Measurements from ENCODE around the gene GALP.
"Not testable (repeated sequence)": the region's sequence is repeated elsewhere in the genome, so short reads cannot be mapped to it uniquely, and the experiment has no call there.

GALP gene

DNA sequence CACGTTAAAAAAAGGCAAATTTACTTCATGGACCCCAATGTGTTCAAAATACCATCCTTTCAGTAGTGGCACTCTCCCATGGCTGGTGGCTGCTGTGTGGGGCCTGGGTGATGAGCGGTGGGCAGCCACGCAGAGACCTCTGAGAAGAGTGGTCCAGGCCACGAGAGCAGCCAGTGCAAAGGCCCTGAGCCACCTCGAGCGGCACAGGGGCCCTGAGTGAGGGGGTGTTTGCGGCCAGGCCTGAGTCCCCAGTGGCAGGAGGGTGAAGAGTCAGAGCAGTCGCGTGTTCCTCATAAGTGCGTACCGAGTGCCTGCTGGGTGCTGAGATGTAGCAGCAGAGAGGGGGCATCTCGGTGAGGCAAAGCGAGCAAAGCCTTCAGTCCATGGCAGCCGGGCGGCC is 27.7 kb upstream of the GALP start:
- no peaks in the 10 kb centered on the region for H3K9me3 ChIP-seq (ENCODE audit: control insufficient read depth in 2 of 2, low read length in 2 of 2)
- peaks cover 5% of the 10 kb centered on the region for H3K4me1 ChIP-seq (ENCODE audit: control insufficient read depth, insufficient read depth, low read length)
- no peak overlapping the region for H3K4me3 ChIP-seq (ENCODE audit: low read length in 2 of 2)
- no peak overlapping the region for H3K9ac ChIP-seq (ENCODE audit: low read length in 2 of 2)
- no peak overlapping the region for H3K27ac ChIP-seq (ENCODE audit: low read length)
- H3K27me3 ChIP-seq (ENCODE audit: control insufficient read depth in 1 of 2, insufficient read depth in 2 of 2, low read length in 2 of 2), result no peaks in the 10 kb centered on the region
- peaks cover 0 to 19% of the 10 kb centered on the region in 2 donors for H3K36me3 ChIP-seq (ENCODE audit: control insufficient read depth in 2 of 2, insufficient read depth in 2 of 2, low read length in 2 of 2)

DNA sequence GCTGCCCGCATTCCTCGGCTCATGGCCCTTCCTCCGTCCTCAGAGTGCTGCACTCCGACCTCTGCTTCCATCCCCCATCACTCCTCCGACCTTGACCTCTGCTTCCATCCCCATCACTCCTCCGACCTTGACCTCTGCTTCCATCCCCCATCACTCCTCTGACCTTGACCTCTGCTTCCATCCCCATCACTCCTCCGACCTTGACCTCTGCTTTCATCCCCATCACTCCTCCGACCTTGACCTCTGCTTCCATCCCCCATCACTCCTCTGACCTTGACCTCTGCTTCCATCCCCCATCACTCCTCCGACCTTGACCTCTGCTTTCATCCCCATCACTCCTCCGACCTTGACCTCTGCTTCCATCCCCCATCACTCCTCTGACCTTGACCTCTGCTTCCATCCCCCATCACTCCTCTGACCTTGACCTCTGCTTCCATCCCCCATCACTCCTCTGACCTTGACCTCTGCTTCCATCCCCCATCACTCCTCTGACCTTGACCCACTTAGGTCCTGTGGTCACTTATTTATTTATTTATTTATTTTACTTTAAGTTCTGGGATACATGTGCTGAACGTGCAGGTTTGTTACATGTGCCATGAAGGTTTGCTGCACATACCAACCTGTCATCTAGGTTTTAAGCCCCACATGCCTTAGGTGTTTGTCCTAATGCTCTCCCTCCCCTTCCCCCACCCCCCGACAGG is 26.7 kb upstream of the GALP start:
- H3K36me3 ChIP-seq (ENCODE audit: control insufficient read depth in 2 of 2, insufficient read depth in 2 of 2, low read length in 2 of 2), result peaks cover 0 to 19% of the 10 kb centered on the region in 2 donors
- H3K4me1 ChIP-seq (ENCODE audit: control insufficient read depth, insufficient read depth, low read length); H3K9ac ChIP-seq (ENCODE audit: low read length in 2 of 2); H3K27ac ChIP-seq (ENCODE audit: low read length); H3K27me3 ChIP-seq (ENCODE audit: control insufficient read depth in 1 of 2, insufficient read depth in 2 of 2, low read length in 2 of 2); H3K9me3 ChIP-seq (ENCODE audit: control insufficient read depth in 2 of 2, low read length in 2 of 2); H3K4me3 ChIP-seq (ENCODE audit: low read length in 2 of 2): not testable (repeated sequence)

DNA sequence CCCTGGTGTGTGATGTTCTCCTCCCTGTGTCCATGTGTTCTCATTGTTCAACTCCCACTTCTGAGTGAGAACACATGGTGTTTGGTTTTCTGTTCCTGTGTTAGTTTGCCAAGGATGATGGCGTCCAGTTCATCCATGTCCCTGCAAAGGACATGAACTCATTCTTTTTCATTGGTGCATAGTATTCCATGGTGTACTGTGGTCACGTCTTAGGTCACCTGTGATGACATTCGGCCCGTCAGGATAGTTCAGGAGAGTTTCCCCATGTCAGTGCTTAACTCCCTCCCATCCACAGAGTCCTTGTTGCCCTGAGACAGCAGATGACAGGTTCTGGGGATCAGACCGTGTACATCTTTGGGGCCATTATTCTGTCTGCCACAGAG is 26.2 kb upstream of the GALP start:
- Histone ChIP-seq H3K9ac (ENCODE audit: low read length in 2 of 2) (no peak overlapping the region), H3K4me1 (ENCODE audit: control insufficient read depth, insufficient read depth, low read length) (peaks cover 2% of the 10 kb centered on the region), H3K4me3 (ENCODE audit: low read length in 2 of 2) (no peak overlapping the region), H3K27me3 (ENCODE audit: control insufficient read depth in 1 of 2, insufficient read depth in 2 of 2, low read length in 2 of 2) (no peaks in the 10 kb centered on the region), H3K27ac (ENCODE audit: low read length) (no peak overlapping the region), H3K36me3 (ENCODE audit: control insufficient read depth in 2 of 2, insufficient read depth in 2 of 2, low read length in 2 of 2) (peaks cover 0 to 21% of the 10 kb centered on the region in 2 donors), H3K9me3 (ENCODE audit: control insufficient read depth in 2 of 2, low read length in 2 of 2) (no peaks in the 10 kb centered on the region)

DNA sequence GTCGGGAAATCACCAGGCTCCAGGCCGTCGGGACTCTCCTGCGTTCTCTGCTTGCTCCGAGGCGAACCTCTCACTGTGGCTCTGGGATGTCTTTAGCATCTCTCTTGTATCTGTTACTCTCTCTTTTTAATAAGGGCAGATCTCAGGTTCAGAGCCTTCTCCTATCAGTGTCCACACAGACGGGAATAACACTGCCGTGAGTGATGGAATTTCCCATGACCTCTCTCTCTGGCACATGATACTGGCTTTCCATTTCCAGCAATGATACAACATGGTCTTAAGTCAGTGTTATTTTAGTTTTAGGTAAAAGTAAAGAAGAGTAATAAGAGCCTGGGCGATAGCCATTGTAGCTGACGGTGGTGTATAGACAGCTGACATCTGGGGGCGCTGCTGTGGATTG is 25.4 kb upstream of the GALP start:
- H3K36me3 ChIP-seq (ENCODE audit: control insufficient read depth in 2 of 2, insufficient read depth in 2 of 2, low read length in 2 of 2), result peaks cover 0 to 27% of the 10 kb centered on the region in 2 donors
- no peaks in the 10 kb centered on the region for H3K27me3 ChIP-seq (ENCODE audit: control insufficient read depth in 1 of 2, insufficient read depth in 2 of 2, low read length in 2 of 2)
- H3K27ac ChIP-seq (ENCODE audit: low read length), result no peak overlapping the region
- peaks cover 2% of the 10 kb centered on the region for H3K4me1 ChIP-seq (ENCODE audit: control insufficient read depth, insufficient read depth, low read length)
- H3K9me3 ChIP-seq (ENCODE audit: control insufficient read depth in 2 of 2, low read length in 2 of 2), result no peaks in the 10 kb centered on the region
- no peak overlapping the region for H3K4me3 ChIP-seq (ENCODE audit: low read length in 2 of 2)
- H3K9ac ChIP-seq (ENCODE audit: low read length in 2 of 2), result no peak overlapping the region

DNA sequence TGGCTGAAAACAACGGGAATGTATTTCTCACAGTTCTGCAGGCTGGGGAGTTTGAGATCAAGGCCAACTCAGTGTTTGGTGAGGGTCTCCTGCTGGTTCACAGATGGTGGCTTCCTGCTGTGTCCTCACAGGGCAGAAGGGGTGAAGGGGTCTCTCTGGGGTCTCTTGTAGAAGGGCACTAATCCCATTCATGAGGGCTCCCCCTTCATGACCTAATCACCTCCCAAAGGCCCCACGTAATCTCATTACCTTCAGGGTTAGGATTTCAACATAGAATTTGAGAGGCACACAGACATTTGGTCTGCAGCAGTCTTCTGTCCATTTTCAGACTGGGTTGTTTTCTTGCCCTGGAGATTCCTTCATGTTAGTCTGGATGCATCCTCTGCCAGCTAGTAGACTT is 23.2 kb upstream of the GALP start:
- peaks cover 2% of the 10 kb centered on the region for H3K4me1 ChIP-seq (ENCODE audit: control insufficient read depth, insufficient read depth, low read length)
- H3K27ac ChIP-seq (ENCODE audit: low read length), result no peak overlapping the region

DNA sequence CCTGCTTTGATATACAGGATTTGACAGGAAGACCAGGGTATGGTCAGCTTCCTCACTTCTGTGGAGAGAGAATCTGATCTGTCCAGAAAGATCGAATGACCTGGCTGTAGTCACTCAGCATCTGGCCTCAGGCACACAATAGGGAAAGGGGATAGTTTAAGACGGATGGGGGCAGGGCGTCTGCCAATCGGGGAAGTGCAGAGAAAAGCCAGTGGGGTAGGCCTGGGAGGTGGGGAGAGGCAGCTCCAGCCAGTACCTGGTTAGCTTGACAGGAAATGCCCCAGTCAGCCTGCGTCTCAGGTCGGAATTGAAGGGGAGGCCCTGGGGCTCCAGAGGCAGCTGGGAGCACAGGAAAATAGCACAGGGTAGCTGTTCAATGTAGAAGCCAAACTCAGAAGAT is 22.3 kb upstream of the GALP start:
- no peak overlapping the region for H3K4me3 ChIP-seq (ENCODE audit: low read length in 2 of 2)
- peaks cover 2% of the 10 kb centered on the region for H3K4me1 ChIP-seq (ENCODE audit: control insufficient read depth, insufficient read depth, low read length)
- no peaks in the 10 kb centered on the region for H3K27me3 ChIP-seq (ENCODE audit: control insufficient read depth in 1 of 2, insufficient read depth in 2 of 2, low read length in 2 of 2)
- H3K27ac ChIP-seq (ENCODE audit: low read length), result no peak overlapping the region
- no peaks in the 10 kb centered on the region for H3K9me3 ChIP-seq (ENCODE audit: control insufficient read depth in 2 of 2, low read length in 2 of 2)
- H3K36me3 ChIP-seq (ENCODE audit: control insufficient read depth in 2 of 2, insufficient read depth in 2 of 2, low read length in 2 of 2), result peaks cover 5 to 28% of the 10 kb centered on the region in 2 donors
- no peak overlapping the region for H3K9ac ChIP-seq (ENCODE audit: low read length in 2 of 2)

More for the DNA sequence above, 23.2 kb upstream of the GALP start:
- no peaks in the 10 kb centered on the region for H3K9me3 ChIP-seq (ENCODE audit: control insufficient read depth in 2 of 2, low read length in 2 of 2)
- no peaks in the 10 kb centered on the region for H3K27me3 ChIP-seq (ENCODE audit: control insufficient read depth in 1 of 2, insufficient read depth in 2 of 2, low read length in 2 of 2)
- H3K36me3 ChIP-seq (ENCODE audit: control insufficient read depth in 2 of 2, insufficient read depth in 2 of 2, low read length in 2 of 2), result peaks cover 5 to 32% of the 10 kb centered on the region in 2 donors
- H3K4me3 ChIP-seq (ENCODE audit: low read length in 2 of 2), result no peak overlapping the region
- H3K9ac ChIP-seq (ENCODE audit: low read length in 2 of 2), result no peak overlapping the region

DNA sequence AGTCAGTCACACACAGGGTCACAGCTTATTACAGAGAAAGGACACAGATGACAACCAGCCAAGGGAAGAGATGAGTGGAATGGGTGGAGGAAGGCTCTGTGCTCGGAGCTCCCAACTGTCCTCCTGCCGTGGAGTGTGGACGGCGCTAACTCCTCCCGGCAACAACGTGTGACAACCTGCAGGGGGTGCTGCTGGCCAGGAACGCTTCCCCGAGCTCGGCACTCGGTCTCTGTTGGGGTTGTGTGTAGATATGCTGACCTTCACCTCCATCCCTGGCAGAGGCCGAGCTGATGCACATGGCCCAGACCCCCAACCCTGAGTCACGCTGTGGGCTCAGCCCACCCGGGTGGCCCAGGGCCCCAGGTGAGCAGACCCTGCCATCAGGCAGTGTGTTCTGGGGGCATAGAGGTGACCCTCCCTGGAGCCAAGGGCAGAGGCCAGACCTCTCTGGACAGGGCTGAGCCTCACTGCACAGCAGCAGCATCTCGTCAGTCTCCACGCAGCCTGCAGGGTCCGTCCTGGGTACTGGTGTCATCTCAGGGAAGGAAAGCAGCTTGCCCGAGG is 20.6 kb upstream of the GALP start:
- H3K9me3 ChIP-seq (ENCODE audit: control insufficient read depth in 2 of 2, low read length in 2 of 2), result no peaks in the 10 kb centered on the region
- no peak overlapping the region for H3K9ac ChIP-seq (ENCODE audit: low read length in 2 of 2)
- no peaks in the 10 kb centered on the region for H3K27me3 ChIP-seq (ENCODE audit: control insufficient read depth in 1 of 2, insufficient read depth in 2 of 2, low read length in 2 of 2)
- H3K27ac ChIP-seq (ENCODE audit: low read length), result no peak overlapping the region
- peaks cover 2% of the 10 kb centered on the region for H3K4me1 ChIP-seq (ENCODE audit: control insufficient read depth, insufficient read depth, low read length)
- peaks cover 13 to 30% of the 10 kb centered on the region in 2 donors for H3K36me3 ChIP-seq (ENCODE audit: control insufficient read depth in 2 of 2, insufficient read depth in 2 of 2, low read length in 2 of 2)
- no peak overlapping the region for H3K4me3 ChIP-seq (ENCODE audit: low read length in 2 of 2)

DNA sequence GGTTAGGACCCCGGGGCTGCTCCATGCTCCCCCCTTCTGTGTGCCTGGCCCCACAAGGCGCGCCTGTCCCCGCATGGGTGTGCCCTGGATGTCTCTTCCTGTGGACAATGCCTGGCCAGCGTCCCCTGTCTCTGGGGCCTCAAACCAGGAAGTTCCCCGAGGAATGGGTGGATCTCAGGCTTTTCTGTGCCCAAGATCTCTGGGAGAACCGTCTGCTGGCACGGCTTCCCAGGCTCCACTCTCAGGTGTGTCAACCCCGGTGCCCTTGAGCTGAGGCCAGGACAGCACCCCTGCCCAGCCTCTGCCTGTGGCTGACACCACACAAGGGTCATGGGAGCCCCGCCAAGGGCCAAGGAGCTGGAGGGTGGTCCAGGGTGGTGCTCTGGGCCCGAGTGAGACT is 19.0 kb upstream of the GALP start:
- H3K27me3 ChIP-seq (ENCODE audit: control insufficient read depth in 1 of 2, insufficient read depth in 2 of 2, low read length in 2 of 2), result no peaks in the 10 kb centered on the region
- no peaks in the 10 kb centered on the region for H3K9me3 ChIP-seq (ENCODE audit: control insufficient read depth in 2 of 2, low read length in 2 of 2)
- H3K9ac ChIP-seq (ENCODE audit: low read length in 2 of 2), result no peak overlapping the region
- no peak overlapping the region for H3K27ac ChIP-seq (ENCODE audit: low read length)
- H3K4me1 ChIP-seq (ENCODE audit: control insufficient read depth, insufficient read depth, low read length), result peaks cover 2% of the 10 kb centered on the region
- H3K4me3 ChIP-seq (ENCODE audit: low read length in 2 of 2), result no peak overlapping the region
- peaks cover 13 to 30% of the 10 kb centered on the region in 2 donors for H3K36me3 ChIP-seq (ENCODE audit: control insufficient read depth in 2 of 2, insufficient read depth in 2 of 2, low read length in 2 of 2)

DNA sequence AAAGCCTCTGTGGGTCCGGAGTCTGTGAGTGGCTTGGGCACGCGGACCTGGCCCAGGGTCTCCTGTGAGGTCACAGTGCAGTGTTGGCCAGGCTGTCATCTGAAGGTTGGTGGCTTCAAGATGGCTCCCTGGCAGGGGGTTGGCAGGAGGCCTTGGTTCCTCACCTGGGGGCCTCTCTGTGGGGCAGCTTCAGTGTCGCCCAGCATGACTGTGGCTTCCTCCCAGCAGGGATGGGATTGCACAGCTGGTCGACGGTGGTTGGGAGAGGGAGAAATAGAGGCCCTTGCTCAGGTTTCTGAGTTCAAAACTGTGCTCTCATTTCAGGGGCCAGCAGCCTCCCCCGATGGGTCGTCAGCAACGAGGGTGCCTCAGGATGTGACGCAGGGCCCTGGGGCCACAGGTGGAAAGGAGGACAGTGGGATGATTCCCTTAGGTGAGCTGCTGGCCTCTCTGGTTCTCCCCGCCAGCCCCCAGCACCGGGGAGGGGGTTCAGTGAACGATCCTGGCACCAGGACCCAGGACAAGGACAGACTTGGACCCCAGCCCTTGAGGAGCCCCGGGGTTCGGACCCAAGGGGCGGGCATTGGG is 17.5 kb upstream of the GALP start:
- H3K36me3 ChIP-seq (ENCODE audit: control insufficient read depth in 2 of 2, insufficient read depth in 2 of 2, low read length in 2 of 2), result peaks cover 13 to 31% of the 10 kb centered on the region in 2 donors
- no peak overlapping the region for H3K4me3 ChIP-seq (ENCODE audit: low read length in 2 of 2)
- no peaks in the 10 kb centered on the region for H3K4me1 ChIP-seq (ENCODE audit: control insufficient read depth, insufficient read depth, low read length)
- no peaks in the 10 kb centered on the region for H3K9me3 ChIP-seq (ENCODE audit: control insufficient read depth in 2 of 2, low read length in 2 of 2)
- no peaks in the 10 kb centered on the region for H3K27me3 ChIP-seq (ENCODE audit: control insufficient read depth in 1 of 2, insufficient read depth in 2 of 2, low read length in 2 of 2)
- no peak overlapping the region for H3K27ac ChIP-seq (ENCODE audit: low read length)
- H3K9ac ChIP-seq (ENCODE audit: low read length in 2 of 2), result no peak overlapping the region

DNA sequence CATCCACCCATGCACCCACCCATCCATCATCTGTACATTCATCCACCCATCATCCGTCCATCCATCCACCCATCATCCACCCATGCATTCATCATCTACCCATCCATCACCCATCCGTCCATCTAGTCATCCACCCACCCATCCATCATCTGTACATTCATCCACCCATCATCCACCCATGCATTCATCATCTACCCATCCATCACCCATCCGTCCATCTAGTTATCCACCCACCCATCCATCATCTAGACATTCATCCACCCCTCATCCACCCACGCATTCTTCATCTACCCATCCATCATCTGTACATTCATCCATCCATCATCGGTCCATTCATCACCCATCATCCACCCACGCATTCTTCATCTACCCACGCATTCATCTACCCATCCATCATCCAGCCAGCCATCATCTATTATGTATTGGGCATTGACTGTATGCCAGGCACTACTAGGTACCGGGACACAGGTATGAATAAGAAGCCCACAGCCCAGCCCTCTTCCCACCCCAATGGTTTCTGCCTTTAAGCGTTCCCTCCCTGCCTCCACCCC is 16.7 kb upstream of the GALP start:
- Histone ChIP-seq H3K9ac (ENCODE audit: low read length in 2 of 2) (no peak overlapping the region), H3K27me3 (ENCODE audit: control insufficient read depth in 1 of 2, insufficient read depth in 2 of 2, low read length in 2 of 2) (no peaks in the 10 kb centered on the region), H3K4me3 (ENCODE audit: low read length in 2 of 2) (no peak overlapping the region), H3K4me1 (ENCODE audit: control insufficient read depth, insufficient read depth, low read length) (no peaks in the 10 kb centered on the region), H3K27ac (ENCODE audit: low read length) (no peak overlapping the region), H3K9me3 (ENCODE audit: control insufficient read depth in 2 of 2, low read length in 2 of 2) (no peaks in the 10 kb centered on the region), H3K36me3 (ENCODE audit: control insufficient read depth in 2 of 2, insufficient read depth in 2 of 2, low read length in 2 of 2) (peaks cover 13 to 31% of the 10 kb centered on the region in 2 donors)
